ENCODE measurements around the gene FADS1. TPM values are rescaled to one million over a fixed set of nuclear protein-coding genes. Genes with fewer than 3 reads are reported as not detected.

The FADS1 gene
- total and polyA plus RNA-seq, 4 experiments from 2014 or later, result 0.70 to 2.2 (median 1.2) TPM

DNA sequence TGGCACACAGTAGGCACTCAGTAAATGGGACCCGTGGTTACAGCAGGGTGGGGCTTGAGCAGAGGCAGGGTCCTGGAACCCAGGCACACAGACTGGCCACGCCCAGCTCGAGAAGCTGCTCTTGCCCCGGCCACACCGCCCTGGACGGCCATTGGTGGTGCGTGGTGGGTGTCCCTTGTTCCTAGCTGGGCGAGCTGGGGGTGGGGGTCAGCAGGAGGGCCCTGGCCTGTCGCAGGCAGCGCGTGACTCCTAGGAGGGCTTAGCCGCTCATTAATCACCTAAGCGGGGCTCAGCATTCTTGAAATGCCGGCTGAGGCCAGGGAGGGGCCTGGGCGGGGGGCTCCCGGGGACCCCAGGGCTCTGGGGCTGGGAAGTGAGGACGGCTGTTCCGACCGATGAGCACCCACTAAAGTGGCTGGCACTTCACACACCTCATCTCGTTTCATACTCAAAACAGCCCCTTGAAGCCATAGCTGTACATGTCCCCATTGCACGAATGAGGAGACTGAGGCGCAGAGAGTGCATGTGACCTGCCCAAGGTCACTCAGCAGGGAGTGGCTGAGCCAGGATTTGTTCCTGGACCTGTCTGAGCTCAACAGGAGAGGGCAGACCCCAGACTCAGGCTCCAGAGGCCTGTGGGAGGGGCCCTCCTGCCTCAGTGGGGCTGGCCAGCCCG is 52.7 kb downstream of the FADS1 start:
- H3K4me1 Mint-ChIP-seq, result no peaks in the 10 kb centered on the region
- peaks cover 0 to 2% (median 0%) of the 10 kb centered on the region in 8 donors for H3K9me3 Mint-ChIP-seq
- no peaks in the 10 kb centered on the region for H3K9me3 ChIP-seq (ENCODE audit: control insufficient read depth in 1 of 2, low read length in 2 of 2)
- H3K27ac Mint-ChIP-seq, result no peak overlapping the region
- no peaks in the 10 kb centered on the region for H3K36me3 Mint-ChIP-seq
- H3K27ac ChIP-seq (ENCODE audit: low read depth, low read length), result no peak overlapping the region
- ChIA-PET CTCF (ENCODE audit: partially characterized antibody) (interaction anchor here (1.0 kb wide), 1 partner anchor 10 kb away, joined by 3 read pairs; no protein-coding TSS in a partner anchor), POLR2A (ENCODE audit: partially characterized antibody) (interaction anchor here (0.6 kb wide), 1 partner anchor 22 kb away, joined by 3 read pairs; no protein-coding TSS in a partner anchor)
- no peak for DNase-seq
- intact Hi-C loops (cut with micrococcal nuclease), result no loop called here
- no peak overlapping the region for H3K4me3 ChIP-seq (ENCODE audit: low read length in 2 of 2)
- no peaks in the 10 kb centered on the region for H3K4me1 ChIP-seq (ENCODE audit: insufficient read depth, low read length)
- no peaks in the 10 kb centered on the region for H3K27me3 ChIP-seq (ENCODE audit: insufficient read depth, low read length)
- peaks cover 2 to 5% of the 10 kb centered on the region in 2 donors for H3K27me3 Mint-ChIP-seq
- no peaks in the 10 kb centered on the region for H3K36me3 ChIP-seq (ENCODE audit: insufficient read depth, low read length)
- H3K4me3 Mint-ChIP-seq, result no peak overlapping the region

DNA sequence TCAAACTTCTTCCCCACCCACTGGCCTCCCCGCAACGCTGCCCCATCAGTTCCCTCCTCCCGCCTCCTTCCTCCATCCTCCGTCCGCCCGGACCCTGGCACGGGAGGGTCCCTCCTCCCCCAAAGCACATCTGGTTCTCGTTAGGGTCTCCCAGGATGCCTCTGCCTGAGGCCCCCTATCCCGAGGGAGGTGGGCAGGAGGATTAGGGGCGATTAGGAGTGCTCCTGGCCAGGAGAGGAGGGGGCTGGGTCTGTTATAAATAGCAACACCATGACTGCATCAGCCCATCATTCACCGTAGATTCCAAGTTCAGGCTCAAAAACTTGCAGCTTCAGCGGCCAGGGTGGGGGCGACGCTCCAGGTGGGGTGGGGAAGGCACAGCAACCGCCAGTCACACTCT is 54.0 kb downstream of the FADS1 start:
- intact Hi-C loops (cut with micrococcal nuclease), result no loop called here
- ChIA-PET CTCF (ENCODE audit: partially characterized antibody) (no interaction called here), POLR2A (ENCODE audit: partially characterized antibody) (no interaction called here)
- Mint-ChIP-seq H3K4me1 (no peaks in the 10 kb centered on the region), H3K27me3 (peaks cover 2 to 5% of the 10 kb centered on the region in 2 donors), H3K9me3 (peaks cover 0 to 2% (median 0%) of the 10 kb centered on the region in 8 donors), H3K27ac (no peak overlapping the region), H3K4me3 (no peak overlapping the region), H3K36me3 (no peaks in the 10 kb centered on the region)
- Histone ChIP-seq H3K36me3 (ENCODE audit: insufficient read depth, low read length) (no peaks in the 10 kb centered on the region), H3K4me1 (ENCODE audit: insufficient read depth, low read length) (no peaks in the 10 kb centered on the region), H3K4me3 (ENCODE audit: low read length in 2 of 2) (no peak overlapping the region), H3K27me3 (ENCODE audit: insufficient read depth, low read length) (no peaks in the 10 kb centered on the region), H3K9me3 (ENCODE audit: control insufficient read depth in 1 of 2, low read length in 2 of 2) (no peaks in the 10 kb centered on the region), H3K27ac (ENCODE audit: low read depth, low read length) (no peak overlapping the region)
- no peak for DNase-seq

DNA sequence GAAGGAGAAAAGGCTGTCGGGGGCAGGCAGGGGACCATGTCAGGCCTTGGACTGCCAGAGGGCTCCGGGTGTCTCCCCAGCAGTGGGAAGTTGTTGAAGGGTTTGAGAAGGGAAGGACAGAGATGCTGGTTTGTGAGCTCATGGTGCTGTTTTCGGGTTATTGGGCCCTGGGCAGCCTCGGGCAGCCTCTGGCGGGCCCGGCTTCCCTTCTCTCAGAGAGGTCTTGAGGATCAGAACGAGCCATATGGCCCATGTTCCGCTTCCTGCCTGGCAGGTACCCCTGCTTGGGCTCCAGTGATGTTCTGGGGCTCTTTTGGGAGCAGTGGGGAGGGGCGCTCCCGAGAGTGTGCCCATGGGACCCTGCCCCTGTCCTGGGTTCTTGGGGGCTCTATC is 54.6 kb downstream of the FADS1 start:
- H3K4me1 ChIP-seq (ENCODE audit: insufficient read depth, low read length), result no peaks in the 10 kb centered on the region
- no peaks in the 10 kb centered on the region for H3K36me3 ChIP-seq (ENCODE audit: insufficient read depth, low read length)
- ChIA-PET POLR2A (ENCODE audit: partially characterized antibody) (no interaction called here), CTCF (ENCODE audit: partially characterized antibody) (interaction anchor here (1.2 kb wide), 1 partner anchor 346 kb away, joined by 3 read pairs; no protein-coding TSS in a partner anchor)
- Mint-ChIP-seq H3K4me1 (peaks cover 0 to 4% (median 0%) of the 10 kb centered on the region in 4 donors), H3K36me3 (no peaks in the 10 kb centered on the region), H3K4me3 (no peak overlapping the region), H3K27me3 (peaks cover 2 to 5% of the 10 kb centered on the region in 2 donors), H3K9me3 (peaks cover 0 to 2% (median 0%) of the 10 kb centered on the region in 8 donors), H3K27ac (no peak overlapping the region)
- no peaks in the 10 kb centered on the region for H3K27me3 ChIP-seq (ENCODE audit: insufficient read depth, low read length)
- DNase-seq, result no peak
- H3K9me3 ChIP-seq (ENCODE audit: control insufficient read depth in 1 of 2, low read length in 2 of 2), result no peaks in the 10 kb centered on the region
- no peak overlapping the region for H3K27ac ChIP-seq (ENCODE audit: low read depth, low read length)
- intact Hi-C loops (cut with micrococcal nuclease), result no loop called here
- H3K4me3 ChIP-seq (ENCODE audit: low read length in 2 of 2), result no peak overlapping the region

DNA sequence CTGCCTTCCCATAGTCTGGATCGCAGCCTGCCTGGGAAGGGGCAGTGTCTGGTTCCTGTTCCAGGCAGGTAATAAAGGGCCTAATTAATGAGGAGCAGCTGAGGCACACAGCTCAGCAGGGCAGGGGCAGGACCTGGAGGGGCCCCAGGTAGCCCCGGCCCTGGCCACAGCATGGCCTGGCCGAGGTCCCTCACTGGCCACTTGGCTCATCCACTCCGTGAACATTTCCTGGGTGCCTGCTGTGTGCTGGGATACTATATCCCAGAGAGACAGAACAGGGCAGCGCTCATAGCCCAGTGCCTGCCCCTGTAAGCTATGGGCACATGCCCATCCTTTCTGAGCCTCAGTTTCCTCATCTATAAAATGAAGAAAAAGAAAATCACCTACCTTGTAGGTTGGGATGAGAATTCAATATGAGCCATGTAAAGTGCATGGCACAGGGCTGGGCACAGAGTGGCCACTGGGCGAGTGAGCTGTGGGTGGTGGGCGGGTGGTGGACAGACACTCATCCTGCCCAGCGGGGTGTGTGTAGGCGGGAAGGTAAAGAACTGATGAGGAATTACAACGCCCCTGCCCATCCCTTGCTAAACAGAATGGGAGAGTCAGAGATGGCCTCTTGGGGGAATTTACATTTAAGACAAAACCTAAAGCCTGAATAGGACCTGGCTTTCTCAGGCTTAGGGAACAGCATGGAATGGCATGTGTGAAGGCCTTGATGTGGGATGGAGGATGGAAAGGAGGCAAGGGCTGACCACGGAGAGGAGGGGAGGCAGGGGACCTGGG is 55.2 kb downstream of the FADS1 start:
- H3K9me3 Mint-ChIP-seq, result peaks cover 0 to 2% (median 0%) of the 10 kb centered on the region in 8 donors
- peaks cover 0 to 9% (median under 1%) of the 10 kb centered on the region in 4 donors for H3K4me1 Mint-ChIP-seq
- Histone ChIP-seq H3K27me3 (ENCODE audit: insufficient read depth, low read length) (no peaks in the 10 kb centered on the region), H3K4me1 (ENCODE audit: insufficient read depth, low read length) (no peaks in the 10 kb centered on the region), H3K4me3 (ENCODE audit: low read length in 2 of 2) (no peak overlapping the region), H3K27ac (ENCODE audit: low read depth, low read length) (no peak overlapping the region), H3K36me3 (ENCODE audit: insufficient read depth, low read length) (no peaks in the 10 kb centered on the region), H3K9me3 (ENCODE audit: control insufficient read depth in 1 of 2, low read length in 2 of 2) (no peaks in the 10 kb centered on the region)
- intact Hi-C loops (cut with micrococcal nuclease), result no loop called here
- H3K4me3 Mint-ChIP-seq, result no peak overlapping the region
- H3K27ac Mint-ChIP-seq, result no peak overlapping the region
- CTCF ChIA-PET (ENCODE audit: partially characterized antibody), result interaction anchor here (1.2 kb wide), 1 partner anchor 347 kb away, joined by 3 read pairs; no protein-coding TSS in a partner anchor
- DNase-seq, result no peak
- H3K27me3 Mint-ChIP-seq, result peaks cover 2 to 5% of the 10 kb centered on the region in 2 donors
- H3K36me3 Mint-ChIP-seq, result no peaks in the 10 kb centered on the region
- POLR2A ChIA-PET (ENCODE audit: partially characterized antibody), result no interaction called here

DNA sequence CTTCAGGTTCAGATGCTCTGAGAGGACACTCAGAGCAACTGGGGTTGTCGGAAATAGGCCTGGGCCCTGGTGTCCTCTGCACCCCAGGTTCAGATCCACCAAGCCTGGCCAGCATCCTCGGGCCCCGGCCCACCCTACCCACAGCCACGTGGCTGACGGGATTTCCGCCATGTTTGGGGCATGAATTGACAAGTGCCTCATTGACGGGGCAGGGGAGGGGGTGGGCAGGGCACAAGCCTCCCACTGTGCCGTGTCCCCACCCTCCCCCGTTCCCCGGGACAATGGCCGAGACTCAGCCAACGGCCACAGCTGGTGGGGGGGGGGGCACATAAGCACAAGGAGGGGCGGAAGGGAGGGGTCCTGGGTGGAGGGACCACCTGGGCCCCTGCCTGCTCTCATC is 55.9 kb downstream of the FADS1 start:
- H3K4me1 Mint-ChIP-seq, result peaks cover 0 to 16% (median 6%) of the 10 kb centered on the region in 4 donors
- Histone ChIP-seq H3K27me3 (ENCODE audit: insufficient read depth, low read length) (no peaks in the 10 kb centered on the region), H3K9me3 (ENCODE audit: control insufficient read depth in 1 of 2, low read length in 2 of 2) (no peaks in the 10 kb centered on the region), H3K27ac (ENCODE audit: low read depth, low read length) (no peak overlapping the region), H3K4me1 (ENCODE audit: insufficient read depth, low read length) (peaks cover 5% of the 10 kb centered on the region), H3K4me3 (ENCODE audit: low read length in 2 of 2) (no peak overlapping the region), H3K36me3 (ENCODE audit: insufficient read depth, low read length) (no peaks in the 10 kb centered on the region)
- DNase-seq, result no peak
- ChIA-PET CTCF (ENCODE audit: partially characterized antibody) (interaction anchor here (1.2 kb wide), 1 partner anchor 347 kb away, joined by 3 read pairs; no protein-coding TSS in a partner anchor), POLR2A (ENCODE audit: partially characterized antibody) (no interaction called here)
- no peaks in the 10 kb centered on the region for H3K9me3 Mint-ChIP-seq
- H3K27me3 Mint-ChIP-seq, result peaks cover 2 to 5% of the 10 kb centered on the region in 2 donors
- no peak overlapping the region for H3K4me3 Mint-ChIP-seq
- H3K27ac Mint-ChIP-seq, result no peak overlapping the region
- intact Hi-C loops (cut with micrococcal nuclease), result no loop called here
- H3K36me3 Mint-ChIP-seq, result no peaks in the 10 kb centered on the region

DNA sequence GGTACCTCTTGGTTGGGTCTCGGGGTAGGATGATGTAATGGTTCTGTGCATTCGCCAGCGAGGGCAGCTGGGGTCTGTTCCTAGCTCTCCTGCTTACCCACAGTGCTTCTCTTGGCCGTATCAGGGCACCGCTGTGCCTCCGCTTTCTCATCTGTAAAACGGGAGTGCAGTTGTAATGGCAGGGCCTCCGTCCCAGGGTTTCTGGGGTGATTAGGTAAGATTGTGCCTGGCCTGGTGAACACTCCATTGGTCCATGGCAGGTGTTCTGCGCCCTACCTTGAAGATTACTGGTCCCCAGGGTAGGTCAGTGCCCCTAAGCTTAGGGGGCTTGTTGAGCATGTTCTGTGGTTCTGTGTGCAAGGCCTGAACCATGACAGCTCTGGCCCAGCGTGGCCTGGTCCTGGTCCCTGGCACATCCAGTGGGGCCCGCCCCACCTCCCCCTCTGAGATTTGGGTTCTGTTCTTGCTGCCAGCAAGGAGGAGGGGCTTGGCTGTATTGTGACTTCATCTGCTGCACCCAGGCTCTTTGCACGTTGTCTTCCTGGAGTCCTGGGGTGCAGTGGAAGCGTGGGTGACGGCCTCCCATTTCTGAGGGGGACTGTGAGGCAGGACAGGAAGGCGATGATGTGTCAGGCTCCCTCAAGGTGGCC is 59.5 kb downstream of the FADS1 start:
- Histone ChIP-seq H3K36me3 (ENCODE audit: insufficient read depth, low read length) (no peaks in the 10 kb centered on the region), H3K4me1 (ENCODE audit: insufficient read depth, low read length) (peaks cover 10% of the 10 kb centered on the region), H3K27ac (ENCODE audit: low read depth, low read length) (no peak overlapping the region), H3K4me3 (ENCODE audit: low read length in 2 of 2) (no peak overlapping the region), H3K9me3 (ENCODE audit: control insufficient read depth in 1 of 2, low read length in 2 of 2) (no peaks in the 10 kb centered on the region), H3K27me3 (ENCODE audit: insufficient read depth, low read length) (no peaks in the 10 kb centered on the region)
- ChIA-PET POLR2A (ENCODE audit: partially characterized antibody) (no interaction called here), CTCF (ENCODE audit: partially characterized antibody) (interaction anchor here (1.5 kb wide), 2 partner anchors 8 to 325 kb away, joined by 3 to 4 read pairs; no protein-coding TSS in a partner anchor)
- Mint-ChIP-seq H3K9me3 (no peaks in the 10 kb centered on the region), H3K27ac (peak overlapping the region in 2 of 7 donors; percentile 14 to 65), H3K4me3 (no peak overlapping the region), H3K36me3 (no peaks in the 10 kb centered on the region), H3K27me3 (peaks cover 1 to 5% of the 10 kb centered on the region in 2 donors), H3K4me1 (peaks cover 0 to 35% (median 14%) of the 10 kb centered on the region in 4 donors)
- DNase-seq, result no peak
- intact Hi-C loops (cut with micrococcal nuclease), result no loop called here

All from CD4-positive, alpha-beta memory T cell (primary cell).